GM19351 (cell line): Measurements from ENCODE around the gene EXTL1.

Experiments
- ATAC-seq: cut with Tn5 transposase; IDR thresholded peaks from one replicate; pipeline ENCODE4 v1.9.1; 2021; ENCODE audit warnings: mild to moderate bottlenecking, moderate library complexity; ENCODE audit not compliant: unreplicated experiment

Gene EXTL1

GRCh38 chr1:25997828-25998761 lies 23.5 kb upstream of the EXTL1 start, which contains the start of gene PAFAH2:
TSS of gene PAFAH2 (minus strand) at chr1:25998063. CDS start at chr1:25990816, 7,247 bp downstream.
- peak; percentile 93 for ATAC-seq

- no peak for ATAC-seq
Observed at GRCh38 chr1:25999041-25999800, 22.4 kb upstream of the EXTL1 start.

GRCh38 chr1:26003262-26003661 lies 18.3 kb upstream of the EXTL1 start:
- no peak for ATAC-seq

GRCh38 chr1:26003756-26004155 lies 17.8 kb upstream of the EXTL1 start:
- ATAC-seq: no peak

- ATAC-seq: no peak
Observed at GRCh38 chr1:26005434-26006105, 16.0 kb upstream of the EXTL1 start.

- ATAC-seq: no peak
Observed at GRCh38 chr1:26006710-26007109, 14.9 kb upstream of the EXTL1 start.

- no peak for ATAC-seq
Observed at GRCh38 chr1:26009796-26010447, 11.7 kb upstream of the EXTL1 start.

- no peak for ATAC-seq
Observed at GRCh38 chr1:26010825-26011224, 10.8 kb upstream of the EXTL1 start.

- ATAC-seq: no peak
Observed at GRCh38 chr1:26012864-26013263, 8.7 kb upstream of the EXTL1 start.

- no peak for ATAC-seq
Observed at GRCh38 chr1:26014179-26014578, 7.4 kb upstream of the EXTL1 start.

GRCh38 chr1:26015358-26015757 lies 6.2 kb upstream of the EXTL1 start:
- no peak for ATAC-seq

- peak; percentile 69 for ATAC-seq
Observed at GRCh38 chr1:26016258-26016952, 5.2 kb upstream of the EXTL1 start.

GRCh38 chr1:26016953-26017545 lies 4.5 kb upstream of the EXTL1 start:
- no peak for ATAC-seq

GRCh38 chr1:26017606-26018005 lies 4.0 kb upstream of the EXTL1 start:
- no peak for ATAC-seq

GRCh38 chr1:26019641-26020315 lies 1.8 kb upstream of the EXTL1 start:
- ATAC-seq: no peak

- ATAC-seq: no peak
Observed at GRCh38 chr1:26020330-26020768, 1.2 kb upstream of the EXTL1 start.

GRCh38 chr1:26020941-26021646 lies 481 bp upstream of the EXTL1 start:
- ATAC-seq: no peak

- no peak for ATAC-seq
Observed at GRCh38 chr1:26022404-26022779, 817 bp downstream of the EXTL1 start.

- ATAC-seq: no peak
Observed at GRCh38 chr1:26023009-26023408, 1.4 kb downstream of the EXTL1 start.
